OCI-LY3 (cell line): ENCODE measurements around the gene SPATA2.

Experiments used
- EZH2phosphoT487 ChIP-seq: fragments of 200-600 bp; shearing (Covaris generic); IDR thresholded peaks from 2 replicates; pipeline ENCODE4 v1.6.1; 2018; ENCODE audit warnings: antibody characterized with exemption, mixed run types, low read depth
- TF ChIP-seq, protein P1 (sequence below): fragments of 200-600, 300-600 bp; sonication (generic); IDR thresholded peaks from 2 replicates; pipeline ENCODE4 v1.5.1; 2014; ENCODE audit warnings: antibody characterized with exemption, low read length, low read depth

DNA sequence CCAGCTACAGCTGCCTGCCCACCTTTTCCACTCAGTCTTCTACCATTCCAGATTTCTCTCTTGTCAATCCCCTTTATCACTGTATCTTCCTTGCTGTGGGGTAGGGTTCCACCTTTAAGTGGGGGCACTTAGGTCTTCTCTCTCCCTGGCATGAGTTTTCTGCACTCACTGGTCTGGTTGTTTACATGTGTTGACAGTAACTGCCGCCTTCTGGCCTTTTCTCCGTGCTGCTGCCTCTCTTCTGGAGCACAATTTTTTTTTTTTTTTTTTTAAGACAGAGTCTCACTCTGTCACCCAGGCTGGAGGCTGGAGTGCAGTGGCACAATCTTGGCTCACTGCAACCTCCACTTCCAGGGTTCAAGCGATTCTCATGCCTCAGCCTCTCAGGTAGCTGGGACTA, 32.8 kb upstream of the SPATA2 start:
- TF ChIP-seq, protein P1, sequence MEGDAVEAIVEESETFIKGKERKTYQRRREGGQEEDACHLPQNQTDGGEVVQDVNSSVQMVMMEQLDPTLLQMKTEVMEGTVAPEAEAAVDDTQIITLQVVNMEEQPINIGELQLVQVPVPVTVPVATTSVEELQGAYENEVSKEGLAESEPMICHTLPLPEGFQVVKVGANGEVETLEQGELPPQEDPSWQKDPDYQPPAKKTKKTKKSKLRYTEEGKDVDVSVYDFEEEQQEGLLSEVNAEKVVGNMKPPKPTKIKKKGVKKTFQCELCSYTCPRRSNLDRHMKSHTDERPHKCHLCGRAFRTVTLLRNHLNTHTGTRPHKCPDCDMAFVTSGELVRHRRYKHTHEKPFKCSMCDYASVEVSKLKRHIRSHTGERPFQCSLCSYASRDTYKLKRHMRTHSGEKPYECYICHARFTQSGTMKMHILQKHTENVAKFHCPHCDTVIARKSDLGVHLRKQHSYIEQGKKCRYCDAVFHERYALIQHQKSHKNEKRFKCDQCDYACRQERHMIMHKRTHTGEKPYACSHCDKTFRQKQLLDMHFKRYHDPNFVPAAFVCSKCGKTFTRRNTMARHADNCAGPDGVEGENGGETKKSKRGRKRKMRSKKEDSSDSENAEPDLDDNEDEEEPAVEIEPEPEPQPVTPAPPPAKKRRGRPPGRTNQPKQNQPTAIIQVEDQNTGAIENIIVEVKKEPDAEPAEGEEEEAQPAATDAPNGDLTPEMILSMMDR: no peak
- no peak for TF ChIP-seq EZH2phosphoT487
